ENCODE measurements around the gene IMMT.

DNA sequence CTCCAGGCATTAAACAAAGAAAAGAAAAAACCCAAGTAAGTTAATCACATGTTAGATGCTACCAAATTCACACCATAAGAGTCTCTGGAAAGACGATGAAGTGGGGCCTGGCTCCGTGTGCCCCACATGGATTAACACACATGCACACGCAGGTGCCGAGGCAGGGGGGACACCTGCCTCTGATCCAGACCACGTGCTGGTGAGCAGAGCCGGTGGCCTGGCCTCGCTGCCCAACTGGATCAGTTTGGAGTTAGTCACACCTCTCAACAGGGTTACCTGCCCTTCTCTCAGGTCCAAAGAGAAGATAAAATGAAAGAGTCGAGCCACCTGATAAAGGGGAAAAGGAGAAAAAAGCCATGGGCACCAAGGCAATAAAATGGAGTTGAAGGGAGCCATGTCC is 44.5 kb upstream of the IMMT start:
- no peak for TF ChIP-seq POLR2A (IDR thresholded peaks at IDR 0.05)
- no peak for TF ChIP-seq CTCF (IDR thresholded peaks at IDR 0.05)

All from tibial nerve (tissue), 3 donors.